Suppressor macrophage treated with lipopolysaccharide for 1 hour (primary cell): Measurements from ENCODE around the gene DNAAF3.

Experiments used
- DNase-seq, 3 donors: peaks; one replicate each; pipeline ENCODE4 v3.0.0-alpha.2; 2020 to 2022

DNAAF3 gene

GRCh38 chr19:55166530-55167268, at the start of gene DNAAF3:
TSS of gene DNAAF3 (minus strand) at chr19:55166613. CDS start at chr19:55166413, 200 bp downstream.
- DNase-seq = peak; percentile 87 to 95 (median 93)

- DNase-seq = no peak
These were observed 47.1 kb upstream of the DNAAF3 start for GRCh38 chr19:55213547-55213946.

- peak; percentile 58 to 70 (median 62) for DNase-seq
These were observed 46.0 kb upstream of the DNAAF3 start for GRCh38 chr19:55212447-55212846.

GRCh38 chr19:55209693-55210472, 43.5 kb upstream of the DNAAF3 start:
- DNase-seq = peak in 2 of 3 donors; percentile 16 to 30

GRCh38 chr19:55208880-55209692, 42.7 kb upstream of the DNAAF3 start, which contains the start of gene PTPRH:
TSS of gene PTPRH (minus strand) at chr19:55209501. CDS start at chr19:55209433, 68 bp downstream.
- peak in 1 of 3 donors; percentile 9 for DNase-seq

- peak; percentile 83 to 93 (median 91) for DNase-seq
These were observed 40.5 kb upstream of the DNAAF3 start for GRCh38 chr19:55206664-55207500.

- peak in 2 of 3 donors; percentile 29 to 35 for DNase-seq
These were observed 35.8 kb upstream of the DNAAF3 start for GRCh38 chr19:55202199-55202598.

- no peak for DNase-seq
These were observed 33.3 kb upstream of the DNAAF3 start for GRCh38 chr19:55199620-55200204.

GRCh38 chr19:55198651-55199050, 32.2 kb upstream of the DNAAF3 start:
- no peak for DNase-seq

- DNase-seq = peak in 1 of 3 donors; percentile 30
These were observed 31.1 kb upstream of the DNAAF3 start for GRCh38 chr19:55197528-55197927.

- no peak for DNase-seq
These were observed 30.4 kb upstream of the DNAAF3 start for GRCh38 chr19:55196803-55197202.

- DNase-seq = peak; percentile 28 to 39 (median 31)
These were observed 27.1 kb upstream of the DNAAF3 start for GRCh38 chr19:55193481-55193880.

GRCh38 chr19:55189403-55189835, 23.0 kb upstream of the DNAAF3 start:
- DNase-seq = peak; percentile 38 to 55 (median 38)

- DNase-seq = peak in 1 of 3 donors; percentile 23
These were observed 22.2 kb upstream of the DNAAF3 start for GRCh38 chr19:55188625-55189024.

GRCh38 chr19:55186080-55186479, 19.7 kb upstream of the DNAAF3 start:
- no peak for DNase-seq

- no peak for DNase-seq
These were observed 15.3 kb upstream of the DNAAF3 start for GRCh38 chr19:55181740-55182139.

- DNase-seq = peak; percentile 38 to 77 (median 51)
These were observed 13.4 kb upstream of the DNAAF3 start, which contains the start of gene SYT5 for GRCh38 chr19:55179606-55180484. TSS of gene SYT5 (minus strand) at chr19:55180289. CDS start at chr19:55179041, 1,248 bp downstream.

GRCh38 chr19:55178781-55179599, 12.6 kb upstream of the DNAAF3 start:
- peak; percentile 54 to 63 (median 57) for DNase-seq

GRCh38 chr19:55176076-55176475, 9.7 kb upstream of the DNAAF3 start:
- no peak for DNase-seq
